Astrocyte (in vitro differentiated cells and primary cell): ENCODE measurements around the gene ALDH1B1. TPM values are rescaled to one million over a fixed set of nuclear protein-coding genes. Genes with fewer than 3 reads are reported as not detected.

Source experiments
- DNase-seq: peaks from one replicate; pipeline ENCODE4 v3.0.0-alpha.2; 2010; ENCODE audit warnings: low read depth
- FAIRE-seq: peaks from 2 replicates; lab custom pipeline; 2011; peaks lifted over from hg19 to GRCh38; lab: Jason Lieb, UNC
- H2AFZ ChIP-seq: 2 replicates; pipeline ENCODE4 v1.6.0; 2012; ENCODE audit warnings: low read depth, low read length, inconsistent platforms
- H3K27ac ChIP-seq: 2 replicates; pipeline ENCODE4 v1.5.1; 2011; ENCODE audit warnings: low read depth, low read length, inconsistent platforms
- H3K27me3 ChIP-seq: 2 replicates; pipeline ENCODE4 v1.6.0; 2011; ENCODE audit warnings: low read length, inconsistent platforms; ENCODE audit not compliant: insufficient read depth
- H3K36me3 ChIP-seq: 2 replicates; pipeline ENCODE4 v1.5.1; 2011; ENCODE audit warnings: low read length, inconsistent platforms; ENCODE audit not compliant: insufficient read depth
- H3K4me1 ChIP-seq: 2 replicates; pipeline ENCODE4 v1.5.1; 2011; ENCODE audit warnings: low read length, inconsistent platforms; ENCODE audit not compliant: insufficient read depth
- H3K4me2 ChIP-seq: 2 replicates; pipeline ENCODE4 v1.6.0; 2012; ENCODE audit warnings: low read length, inconsistent platforms
- H3K4me3 ChIP-seq: 2 replicates; pipeline ENCODE4 v1.5.1; 2011; ENCODE audit warnings: low read depth, mild to moderate bottlenecking, low read length, inconsistent platforms; ENCODE audit not compliant: insufficient read depth
- H3K79me2 ChIP-seq: 2 replicates; pipeline ENCODE4 v1.6.0; 2012; ENCODE audit warnings: mild to moderate bottlenecking, low read length, inconsistent platforms; ENCODE audit not compliant: insufficient read depth
- H3K9ac ChIP-seq: 2 replicates; pipeline ENCODE4 v1.6.0; 2012; ENCODE audit warnings: mild to moderate bottlenecking, low read length, inconsistent platforms
- H3K9me3 ChIP-seq: 2 replicates; pipeline ENCODE4 v1.5.1; 2012; ENCODE audit warnings: low read depth, mild to moderate bottlenecking, low read length, inconsistent platforms; ENCODE audit not compliant: insufficient read depth
- H4K20me1 ChIP-seq: 2 replicates; pipeline ENCODE4 v1.6.0; 2012; ENCODE audit warnings: low read length, inconsistent platforms; ENCODE audit not compliant: insufficient read depth
- H3K27ac Mint-ChIP-seq: one replicate; pipeline ENCODE4 v1.8.0; 2021; ENCODE audit warnings: mild to moderate bottlenecking, mixed read lengths; ENCODE audit not compliant: unreplicated experiment
- H3K27me3 Mint-ChIP-seq: one replicate; pipeline ENCODE4 v1.8.0; 2021; ENCODE audit warnings: low read depth, mixed read lengths; ENCODE audit not compliant: unreplicated experiment
- H3K36me3 Mint-ChIP-seq: one replicate; pipeline ENCODE4 v1.8.0; 2021; ENCODE audit warnings: low read depth, mixed read lengths; ENCODE audit not compliant: unreplicated experiment
- H3K4me1 Mint-ChIP-seq: one replicate; pipeline ENCODE4 v1.8.0; 2021; ENCODE audit warnings: low read depth, mixed read lengths; ENCODE audit not compliant: unreplicated experiment
- H3K4me3 Mint-ChIP-seq: one replicate; pipeline ENCODE4 v1.8.0; 2021; ENCODE audit warnings: mild to moderate bottlenecking, moderate library complexity, mixed read lengths; ENCODE audit not compliant: unreplicated experiment
- H3K9me3 Mint-ChIP-seq: one replicate; pipeline ENCODE4 v1.8.0; 2021; ENCODE audit warnings: mild to moderate bottlenecking, mixed read lengths; ENCODE audit not compliant: unreplicated experiment
- CTCF ChIP-seq: IDR thresholded peaks from 2 replicates; pipeline ENCODE4 v1.5.1; 2011; ENCODE audit warnings: low read depth, mild to moderate bottlenecking, inconsistent platforms, low read length, moderate library complexity; ENCODE audit not compliant: insufficient read depth
- EZH2 ChIP-seq: IDR thresholded peaks from 2 replicates; pipeline ENCODE4 v1.6.1; 2012; ENCODE audit warnings: mild to moderate bottlenecking, low read length, inconsistent platforms; ENCODE audit not compliant: insufficient read depth
- total RNA-seq: library from RNA; stranded (reverse); gene quantifications from 2 replicates; pipeline ENCODE4 v1.2.1, GENCODE V29; 2021

The ALDH1B1 gene
- total RNA-seq, 1 donor from 2014 or later, result 124 TPM

- H3K9me3 ChIP-seq, result no peaks in the 10 kb centered on the region
- H3K4me1 ChIP-seq, result peaks cover 4% of the 10 kb centered on the region
- H2AFZ ChIP-seq, result no peak overlapping the region
- H4K20me1 ChIP-seq, result no peaks in the 10 kb centered on the region
- Mint-ChIP-seq H3K27me3 (peaks cover 33% of the 10 kb centered on the region), H3K27ac (no peak overlapping the region), H3K4me3 (no peak overlapping the region), H3K4me1 (peaks cover 9% of the 10 kb centered on the region), H3K36me3 (no peaks in the 10 kb centered on the region), H3K9me3 (no peaks in the 10 kb centered on the region)
- no peak overlapping the region for H3K4me3 ChIP-seq
- TF ChIP-seq CTCF, result no peak
- no peak for TF ChIP-seq EZH2
- H3K36me3 ChIP-seq, result no peaks in the 10 kb centered on the region
- peaks cover 37% of the 10 kb centered on the region for H3K27me3 ChIP-seq
- FAIRE-seq (no peak), DNase-seq (no peak)
- no peak overlapping the region for H3K27ac ChIP-seq
- no peak overlapping the region for H3K4me2 ChIP-seq
- no peak overlapping the region for H3K9ac ChIP-seq
- no peaks in the 10 kb centered on the region for H3K79me2 ChIP-seq
Measured at GRCh38 chr9:38419181-38419580, 26.7 kb downstream of the ALDH1B1 start.

DNA sequence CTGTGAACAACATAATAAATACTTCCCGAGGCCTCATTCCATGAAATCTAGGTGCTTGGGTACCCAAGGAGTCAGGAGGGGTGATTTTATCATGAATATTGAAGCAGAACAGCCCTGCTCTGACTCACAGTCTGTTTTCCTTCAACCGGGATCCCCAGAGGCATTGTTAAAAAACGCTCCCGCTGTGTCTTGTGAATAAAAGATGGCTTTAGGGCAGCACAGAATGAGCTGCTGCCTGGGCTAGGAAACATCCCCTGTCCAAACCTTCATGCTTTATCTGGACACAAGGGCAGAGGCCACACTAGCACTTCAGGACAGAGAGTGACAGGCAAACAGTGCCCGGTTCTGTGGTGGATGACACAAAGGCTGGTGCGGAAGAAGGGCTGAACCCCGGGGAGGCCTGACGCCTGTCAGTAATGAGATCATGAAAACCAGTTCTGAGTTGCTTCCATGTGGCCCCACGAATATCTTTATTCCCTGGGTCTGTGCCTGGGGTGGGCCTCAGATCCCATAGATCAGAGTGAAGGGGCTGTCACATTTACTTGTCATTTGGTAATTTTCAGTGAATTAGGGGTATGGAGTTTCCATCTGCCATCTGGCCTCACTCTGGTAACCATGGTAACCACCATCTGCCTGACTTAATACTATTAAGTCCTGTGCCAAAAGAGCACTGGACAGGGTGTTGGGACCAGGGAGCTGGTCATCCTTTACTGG is 29.2 kb downstream of the ALDH1B1 start:
- H4K20me1 ChIP-seq, result peaks cover 4% of the 10 kb centered on the region
- no peaks in the 10 kb centered on the region for H3K79me2 ChIP-seq
- no peaks in the 10 kb centered on the region for H3K36me3 ChIP-seq
- Mint-ChIP-seq H3K27me3 (peaks cover 35% of the 10 kb centered on the region), H3K9me3 (no peaks in the 10 kb centered on the region), H3K4me1 (peaks cover 9% of the 10 kb centered on the region), H3K36me3 (no peaks in the 10 kb centered on the region), H3K4me3 (no peak overlapping the region), H3K27ac (no peak overlapping the region)
- no peak overlapping the region for H3K27ac ChIP-seq
- H3K27me3 ChIP-seq, result peaks cover 39% of the 10 kb centered on the region
- FAIRE-seq (no peak), DNase-seq (no peak)
- peak overlapping the region; percentile 69 for H2AFZ ChIP-seq
- H3K9me3 ChIP-seq, result no peaks in the 10 kb centered on the region
- no peak for TF ChIP-seq EZH2
- no peak for TF ChIP-seq CTCF
- H3K4me3 ChIP-seq, result no peak overlapping the region
- peak overlapping the region; percentile 12 for H3K4me2 ChIP-seq
- H3K9ac ChIP-seq, result no peak overlapping the region
- H3K4me1 ChIP-seq, result peaks cover 2% of the 10 kb centered on the region
